Right atrium auricular region (tissue), 2 donors: ENCODE measurements around the gene PCA3. TPM values are rescaled to one million over a fixed set of nuclear protein-coding genes. Genes with fewer than 3 reads are reported as not detected.

Source experiments
- DNase-seq: peaks from one replicate; pipeline ENCODE4 v3.0.0-alpha.2; 2019; ENCODE audit warnings: low spot score
- H3K27ac ChIP-seq, 2 donors: fragments of 200-600 bp; sonication (generic); 1 replicate in 1 of 2; 2 replicates in 1 of 2; pipeline ENCODE4 v1.5.1; 2016 to 2019
- H3K27me3 ChIP-seq, 2 donors: fragments of 200-600 bp; sonication (generic); one replicate each; pipeline versions ENCODE4 v1.5.1 to v1.6.0; 2017 to 2019
- H3K36me3 ChIP-seq: fragments of 200-600 bp; sonication (generic); one replicate; pipeline ENCODE4 v1.5.1; 2016
- H3K4me1 ChIP-seq, 2 donors: fragments of 200-600 bp; sonication (generic); one replicate each; pipeline versions ENCODE4 v1.5.1 to v1.6.0; 2017 to 2019
- H3K4me3 ChIP-seq, 2 donors: fragments of 200-600 bp; sonication (generic); 1 replicate in 1 of 2; 2 replicates in 1 of 2; pipeline ENCODE4 v1.5.1; 2017 to 2019; ENCODE audit warnings: mild to moderate bottlenecking in 1 of 2, moderate library complexity in 1 of 2
- H3K9me3 ChIP-seq, 2 donors: fragments of 200-600 bp; sonication (generic); one replicate each; pipeline ENCODE4 v1.5.1; 2019
- CTCF ChIP-seq, 2 donors: fragments of 200-600 bp; sonication (generic); IDR thresholded peaks; one replicate each; pipeline ENCODE4 v1.5.1; 2019; ENCODE audit warnings: antibody characterized with exemption in 2 of 2
- total RNA-seq, 2 donors: library from RNA; depleted of rRNA; stranded (reverse); fragments of >200 nt; gene quantifications; one replicate each; pipeline ENCODE4 v1.1.0, GENCODE V29; 2016

Gene PCA3
- total RNA-seq, 2 donors from 2014 or later: not detected

- Histone ChIP-seq H3K36me3 (no peaks in the 10 kb centered on the region), H3K27ac (no peak overlapping the region)
Observed at GRCh38 chr9:76772686-76773445, 8.6 kb downstream of the PCA3 start.

GRCh38 chr9:76784881-76785280, 20.6 kb downstream of the PCA3 start:
- no peaks in the 10 kb centered on the region for H3K4me1 ChIP-seq
- no peak for DNase-seq
- no peak for TF ChIP-seq CTCF (IDR thresholded peaks at IDR 0.05)
- H3K27ac ChIP-seq: no peak overlapping the region
- no peaks in the 10 kb centered on the region for H3K9me3 ChIP-seq
- no peaks in the 10 kb centered on the region for H3K27me3 ChIP-seq
- no peak overlapping the region for H3K4me3 ChIP-seq
- no peaks in the 10 kb centered on the region for H3K36me3 ChIP-seq

More at GRCh38 chr9:76772686-76773445, 8.6 kb downstream of the PCA3 start:
- no peak for DNase-seq
- Histone ChIP-seq H3K9me3 (no peaks in the 10 kb centered on the region), H3K4me3 (no peak overlapping the region), H3K4me1 (no peaks in the 10 kb centered on the region), H3K27me3 (no peaks in the 10 kb centered on the region)
- no peak for TF ChIP-seq CTCF (IDR thresholded peaks at IDR 0.05)

GRCh38 chr9:76785501-76785900, 21.3 kb downstream of the PCA3 start:
- Histone ChIP-seq H3K4me1 (no peaks in the 10 kb centered on the region), H3K36me3 (no peaks in the 10 kb centered on the region), H3K4me3 (no peak overlapping the region), H3K27me3 (no peaks in the 10 kb centered on the region), H3K27ac (no peak overlapping the region), H3K9me3 (no peaks in the 10 kb centered on the region)
- TF ChIP-seq CTCF (IDR thresholded peaks at IDR 0.05): no peak
- DNase-seq: no peak

- Histone ChIP-seq H3K4me1 (no peaks in the 10 kb centered on the region), H3K27me3 (no peaks in the 10 kb centered on the region), H3K9me3 (no peaks in the 10 kb centered on the region), H3K36me3 (no peaks in the 10 kb centered on the region), H3K27ac (no peak overlapping the region), H3K4me3 (no peak overlapping the region)
- no peak for TF ChIP-seq CTCF (IDR thresholded peaks at IDR 0.05)
- no peak for DNase-seq
Observed at GRCh38 chr9:76787677-76788076, 23.4 kb downstream of the PCA3 start.

GRCh38 chr9:76789840-76790239, 25.6 kb downstream of the PCA3 start:
- Histone ChIP-seq H3K36me3 (no peaks in the 10 kb centered on the region), H3K4me1 (no peaks in the 10 kb centered on the region), H3K27ac (no peak overlapping the region), H3K4me3 (no peak overlapping the region), H3K27me3 (no peaks in the 10 kb centered on the region), H3K9me3 (no peaks in the 10 kb centered on the region)
- TF ChIP-seq CTCF (IDR thresholded peaks at IDR 0.05): no peak
- no peak for DNase-seq
